Activated naive CD4-positive, alpha-beta T cell treated with anti-CD3 and anti-CD28 coated beads, Interleukin-2, amount 50 U/mL, for 16 hours (primary cell): Measurements from ENCODE around the gene TANGO6.

Source experiments
- DNase-seq: peaks from one replicate; pipeline ENCODE4 v3.0.0-alpha.2; 2020

The TANGO6 gene

GRCh38 chr16:68869492-68870088 lies 26.3 kb downstream of the TANGO6 start:
- DNase-seq, result no peak

- no peak for DNase-seq
Observed at GRCh38 chr16:68873635-68874471, 30.5 kb downstream of the TANGO6 start.

GRCh38 chr16:68875871-68876270 lies 32.5 kb downstream of the TANGO6 start:
- DNase-seq, result no peak

- no peak for DNase-seq
Observed at GRCh38 chr16:68883685-68884084, 40.4 kb downstream of the TANGO6 start.

GRCh38 chr16:68884401-68884800 lies 41.1 kb downstream of the TANGO6 start:
- no peak for DNase-seq

- DNase-seq, result no peak
Observed at GRCh38 chr16:68884861-68885720, 41.8 kb downstream of the TANGO6 start.

GRCh38 chr16:68887107-68887506 lies 43.8 kb downstream of the TANGO6 start:
- DNase-seq, result no peak

- DNase-seq, result no peak
Observed at GRCh38 chr16:68889508-68890150, 46.3 kb downstream of the TANGO6 start.

GRCh38 chr16:68892214-68892613 lies 48.9 kb downstream of the TANGO6 start:
- no peak for DNase-seq

GRCh38 chr16:68892898-68893297 lies 49.6 kb downstream of the TANGO6 start:
- no peak for DNase-seq

GRCh38 chr16:68893710-68894705 lies 50.7 kb downstream of the TANGO6 start:
- no peak for DNase-seq

- DNase-seq, result no peak
Observed at GRCh38 chr16:68894714-68895113, 51.4 kb downstream of the TANGO6 start.

- DNase-seq, result no peak
Observed at GRCh38 chr16:68898026-68898425, 54.7 kb downstream of the TANGO6 start.

GRCh38 chr16:68900009-68900408 lies 56.7 kb downstream of the TANGO6 start:
- no peak for DNase-seq

GRCh38 chr16:68902003-68902968 lies 59.0 kb downstream of the TANGO6 start:
- no peak for DNase-seq

- no peak for DNase-seq
Observed at GRCh38 chr16:68902969-68903345, 59.6 kb downstream of the TANGO6 start.

- no peak for DNase-seq
Observed at GRCh38 chr16:68907297-68907696, 64.0 kb downstream of the TANGO6 start.

GRCh38 chr16:68907781-68908181 lies 64.5 kb downstream of the TANGO6 start:
- no peak for DNase-seq

- no peak for DNase-seq
Observed at GRCh38 chr16:68909099-68909733, 65.9 kb downstream of the TANGO6 start.

GRCh38 chr16:68910051-68910450 lies 66.7 kb downstream of the TANGO6 start:
- no peak for DNase-seq
